Measurements from ENCODE around the gene PIP5K1C. TPM values are rescaled to one million over a fixed set of nuclear protein-coding genes. Genes with fewer than 3 reads are reported as not detected.

PIP5K1C gene
- total and polyA plus RNA-seq, 10 of the 15 experiments (the other 5 are each of a cell fraction or from before 2014, with no cell fraction given) = 0.39 to 19.6 (median 5.3) TPM

DNA sequence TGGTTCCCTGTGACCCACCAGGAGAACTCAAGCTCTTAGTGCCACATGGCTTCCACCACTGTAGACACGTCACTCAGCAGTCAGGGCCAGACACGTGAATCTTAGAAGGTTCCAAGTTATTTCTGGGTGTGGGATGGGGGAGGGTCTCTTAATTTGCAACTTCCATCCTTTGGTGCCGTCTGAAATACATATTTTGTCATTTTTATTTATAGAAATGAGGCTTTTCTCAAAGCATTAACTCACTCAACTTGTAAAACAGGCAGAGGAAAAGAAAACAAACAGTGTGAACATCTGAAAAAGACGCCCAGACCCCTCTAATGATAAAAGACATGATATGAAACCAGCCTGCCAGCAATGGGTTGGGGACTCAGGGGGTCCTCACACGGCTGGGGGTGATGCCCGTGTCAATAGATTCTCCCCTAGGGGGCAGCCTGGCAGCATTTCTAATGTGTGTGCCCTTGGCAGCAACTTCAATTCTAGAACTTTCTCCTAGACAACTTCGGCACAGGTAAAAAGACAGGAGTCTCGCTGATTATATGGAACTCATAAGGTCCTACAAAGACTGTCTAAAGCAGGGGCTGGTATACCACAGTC lies 15.4 kb downstream of the PIP5K1C start (continued):
- TF ChIP-seq EP300 (IDR thresholded peaks at IDR 0.05; ENCODE audit: borderline replicate concordance in 1 of 2, control insufficient read depth in 1 of 2, low read depth in 2 of 2, low read length in 2 of 2) (no peak), ETV6 (conservative IDR thresholded peaks at IDR 0.05 in 1 of 2, IDR thresholded peaks at IDR 0.05 in 1 of 2; ENCODE audit: borderline replicate concordance in 1 of 2, low read depth in 1 of 2) (no peak), IRF4 (IDR thresholded peaks at IDR 0.05; ENCODE audit: low read depth, low read length) (no peak), CEBPB (IDR thresholded peaks at IDR 0.05; ENCODE audit: borderline replicate concordance in 1 of 2, low read depth in 2 of 2, low read length in 2 of 2) (no peak), POLR2A (IDR thresholded peaks at IDR 0.05; ENCODE audit: low read depth, low read length) (no peak), SIN3A (IDR thresholded peaks at IDR 0.05; ENCODE audit: low read depth, low read length) (no peak), SMAD5 (IDR thresholded peaks at IDR 0.05; ENCODE audit: low read depth) (no peak), HDAC2 (IDR thresholded peaks at IDR 0.05) (no peak)
- TF ChIP-seq, protein P1, sequence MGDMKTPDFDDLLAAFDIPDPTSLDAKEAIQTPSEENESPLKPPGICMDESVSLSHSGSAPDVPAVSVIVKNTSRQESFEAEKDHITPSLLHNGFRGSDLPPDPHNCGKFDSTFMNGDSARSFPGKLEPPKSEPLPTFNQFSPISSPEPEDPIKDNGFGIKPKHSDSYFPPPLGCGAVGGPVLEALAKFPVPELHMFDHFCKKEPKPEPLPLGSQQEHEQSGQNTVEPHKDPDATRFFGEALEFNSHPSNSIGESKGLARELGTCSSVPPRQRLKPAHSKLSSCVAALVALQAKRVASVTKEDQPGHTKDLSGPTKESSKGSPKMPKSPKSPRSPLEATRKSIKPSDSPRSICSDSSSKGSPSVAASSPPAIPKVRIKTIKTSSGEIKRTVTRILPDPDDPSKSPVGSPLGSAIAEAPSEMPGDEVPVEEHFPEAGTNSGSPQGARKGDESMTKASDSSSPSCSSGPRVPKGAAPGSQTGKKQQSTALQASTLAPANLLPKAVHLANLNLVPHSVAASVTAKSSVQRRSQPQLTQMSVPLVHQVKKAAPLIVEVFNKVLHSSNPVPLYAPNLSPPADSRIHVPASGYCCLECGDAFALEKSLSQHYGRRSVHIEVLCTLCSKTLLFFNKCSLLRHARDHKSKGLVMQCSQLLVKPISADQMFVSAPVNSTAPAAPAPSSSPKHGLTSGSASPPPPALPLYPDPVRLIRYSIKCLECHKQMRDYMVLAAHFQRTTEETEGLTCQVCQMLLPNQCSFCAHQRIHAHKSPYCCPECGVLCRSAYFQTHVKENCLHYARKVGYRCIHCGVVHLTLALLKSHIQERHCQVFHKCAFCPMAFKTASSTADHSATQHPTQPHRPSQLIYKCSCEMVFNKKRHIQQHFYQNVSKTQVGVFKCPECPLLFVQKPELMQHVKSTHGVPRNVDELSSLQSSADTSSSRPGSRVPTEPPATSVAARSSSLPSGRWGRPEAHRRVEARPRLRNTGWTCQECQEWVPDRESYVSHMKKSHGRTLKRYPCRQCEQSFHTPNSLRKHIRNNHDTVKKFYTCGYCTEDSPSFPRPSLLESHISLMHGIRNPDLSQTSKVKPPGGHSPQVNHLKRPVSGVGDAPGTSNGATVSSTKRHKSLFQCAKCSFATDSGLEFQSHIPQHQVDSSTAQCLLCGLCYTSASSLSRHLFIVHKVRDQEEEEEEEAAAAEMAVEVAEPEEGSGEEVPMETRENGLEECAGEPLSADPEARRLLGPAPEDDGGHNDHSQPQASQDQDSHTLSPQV (IDR thresholded peaks at IDR 0.05) = no peak
- TF ChIP-seq, protein P2, sequence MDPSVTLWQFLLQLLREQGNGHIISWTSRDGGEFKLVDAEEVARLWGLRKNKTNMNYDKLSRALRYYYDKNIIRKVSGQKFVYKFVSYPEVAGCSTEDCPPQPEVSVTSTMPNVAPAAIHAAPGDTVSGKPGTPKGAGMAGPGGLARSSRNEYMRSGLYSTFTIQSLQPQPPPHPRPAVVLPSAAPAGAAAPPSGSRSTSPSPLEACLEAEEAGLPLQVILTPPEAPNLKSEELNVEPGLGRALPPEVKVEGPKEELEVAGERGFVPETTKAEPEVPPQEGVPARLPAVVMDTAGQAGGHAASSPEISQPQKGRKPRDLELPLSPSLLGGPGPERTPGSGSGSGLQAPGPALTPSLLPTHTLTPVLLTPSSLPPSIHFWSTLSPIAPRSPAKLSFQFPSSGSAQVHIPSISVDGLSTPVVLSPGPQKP (IDR thresholded peaks at IDR 0.05; ENCODE audit: low read depth, low read length) = no peak
